Activated CD4-positive, alpha-beta T cell treated with anti-CD3 and anti-CD28 coated beads for 36 hours (primary cell): ENCODE data around the gene CNOT10. TPM values are rescaled to one million over a fixed set of nuclear protein-coding genes. Genes with fewer than 3 reads are reported as not detected.

Experiments used
- ATAC-seq: fragments of 200-7000 bp; cut with Tn5 transposase; one replicate; pipeline ENCODE4 v1.10.0; 2021; ENCODE audit warnings: mild to moderate bottlenecking, moderate library complexity
- CTCF ChIA-PET: fragments of 350-600 bp; sonication (Branson Sonifier 250); formaldehyde crosslinking; loops from one replicate; lab custom pipeline; 2021; ENCODE audit warnings: antibody characterized with exemption; lab: Charles Lee
- POLR2A ChIA-PET: fragments of 350-600 bp; sonication (Branson Sonifier 250); formaldehyde crosslinking; loops from one replicate; lab custom pipeline; 2021; ENCODE audit warnings: antibody characterized with exemption, inconsistent platforms; lab: Charles Lee
- DNase-seq: peaks from one replicate; pipeline ENCODE4 v3.0.0-alpha.2; 2020
- H3K27ac Mint-ChIP-seq: one replicate; pipeline ENCODE4 v1.8.0; 2021; ENCODE audit warnings: mixed read lengths
- H3K27me3 Mint-ChIP-seq: one replicate; pipeline ENCODE4 v1.8.0; 2021; ENCODE audit warnings: mixed read lengths
- H3K36me3 Mint-ChIP-seq: one replicate; pipeline ENCODE4 v1.8.0; 2021; ENCODE audit warnings: low read depth, mixed read lengths
- H3K4me1 Mint-ChIP-seq: one replicate; pipeline ENCODE4 v1.8.0; 2021; ENCODE audit warnings: mixed read lengths
- H3K4me3 Mint-ChIP-seq: one replicate; pipeline ENCODE4 v1.8.0; 2021; ENCODE audit warnings: mild to moderate bottlenecking, moderate library complexity, mixed read lengths
- H3K9me3 Mint-ChIP-seq: one replicate; pipeline ENCODE4 v1.8.0; 2021; ENCODE audit warnings: low read depth, mixed read lengths
- intact Hi-C, 2 experiments: fragments of 100-400 bp; cut with DNase I in 1 of 2; cut with micrococcal nuclease in 1 of 2; formaldehyde crosslinking; loops; one replicate each; pipeline versions ENCODE4 v1.14.2 to v1.15.1; 2022 to 2024; cut with DNase I, micrococcal nuclease
- total RNA-seq, 2 experiments: library from RNA; stranded (reverse); gene quantifications; one replicate each; pipeline ENCODE4 v1.2.3, GENCODE V29; 2021

CNOT10 gene
- total RNA-seq, 2 experiments from 2014 or later, result 57.7 to 76.9 TPM

GRCh38 chr3:32696523-32696922, 11.5 kb downstream of the CNOT10 start:
- ATAC-seq (no peak), DNase-seq (no peak)
- H3K27me3 Mint-ChIP-seq, result no peaks in the 10 kb centered on the region
- H3K4me1 Mint-ChIP-seq, result peaks cover 21% of the 10 kb centered on the region
- no peak overlapping the region for H3K27ac Mint-ChIP-seq
- intact Hi-C loops, result no loop called here
- POLR2A ChIA-PET, result interaction anchor here (1.0 kb wide), 1 partner anchor 9 kb away, joined by 3 read pairs; no protein-coding TSS in a partner anchor
- H3K4me3 Mint-ChIP-seq, result no peak overlapping the region
- peaks cover 6% of the 10 kb centered on the region for H3K36me3 Mint-ChIP-seq
- CTCF ChIA-PET, result interaction anchor here (0.6 to 1.9 kb wide), 3 partner anchors 36 to 717 kb away, joined by 3 to 5 read pairs (median 3); no protein-coding TSS in a partner anchor
- H3K9me3 Mint-ChIP-seq, result no peaks in the 10 kb centered on the region

- H3K4me1 Mint-ChIP-seq, result peaks cover 20% of the 10 kb centered on the region
- ChIA-PET CTCF (interaction anchor here (0.6 to 1.9 kb wide), 4 partner anchors 34 to 436 kb away, joined by 3 to 5 read pairs (median 3); no protein-coding TSS in a partner anchor), POLR2A (no interaction called here)
- no peak overlapping the region for H3K27ac Mint-ChIP-seq
- no peak overlapping the region for H3K4me3 Mint-ChIP-seq
- peaks cover 13% of the 10 kb centered on the region for H3K36me3 Mint-ChIP-seq
- no peaks in the 10 kb centered on the region for H3K9me3 Mint-ChIP-seq
- DNase-seq (no peak), ATAC-seq (no peak)
- no peaks in the 10 kb centered on the region for H3K27me3 Mint-ChIP-seq
- intact Hi-C loops, result no loop called here
Observed at GRCh38 chr3:32698506-32698905, 13.5 kb downstream of the CNOT10 start.

GRCh38 chr3:32699429-32699828, 14.4 kb downstream of the CNOT10 start:
- no peak for DNase-seq
- Mint-ChIP-seq H3K4me1 (peaks cover 20% of the 10 kb centered on the region), H3K36me3 (peaks cover 14% of the 10 kb centered on the region), H3K27me3 (no peaks in the 10 kb centered on the region), H3K4me3 (no peak overlapping the region), H3K9me3 (no peaks in the 10 kb centered on the region), H3K27ac (no peak overlapping the region)
- ChIA-PET CTCF (interaction anchor here (1.0 kb wide), 1 partner anchor 8 kb away, joined by 4 read pairs; no protein-coding TSS in a partner anchor), POLR2A (no interaction called here)
- intact Hi-C loops, result no loop called here
- no peak for ATAC-seq

- DNase-seq (no peak), ATAC-seq (no peak)
- peaks cover 18% of the 10 kb centered on the region for H3K4me1 Mint-ChIP-seq
- no peaks in the 10 kb centered on the region for H3K9me3 Mint-ChIP-seq
- POLR2A ChIA-PET, result no interaction called here
- intact Hi-C loops, result no loop called here
- H3K27ac Mint-ChIP-seq, result no peak overlapping the region
- CTCF ChIA-PET, result no interaction called here
- H3K36me3 Mint-ChIP-seq, result peaks cover 15% of the 10 kb centered on the region
- no peak overlapping the region for H3K4me3 Mint-ChIP-seq
- no peaks in the 10 kb centered on the region for H3K27me3 Mint-ChIP-seq
Observed at GRCh38 chr3:32700244-32700643, 15.3 kb downstream of the CNOT10 start.

- no peak overlapping the region for H3K27ac Mint-ChIP-seq
- H3K9me3 Mint-ChIP-seq, result no peaks in the 10 kb centered on the region
- no peak for ATAC-seq
- peaks cover 27% of the 10 kb centered on the region for H3K4me1 Mint-ChIP-seq
- no peak for DNase-seq
- CTCF ChIA-PET, result no interaction called here
- POLR2A ChIA-PET, result no interaction called here
- H3K36me3 Mint-ChIP-seq, result peaks cover 20% of the 10 kb centered on the region
- no peaks in the 10 kb centered on the region for H3K27me3 Mint-ChIP-seq
- intact Hi-C loops, result no loop called here
- no peak overlapping the region for H3K4me3 Mint-ChIP-seq
Observed at GRCh38 chr3:32703491-32703972, 18.5 kb downstream of the CNOT10 start.

- Mint-ChIP-seq H3K27ac (no peak overlapping the region), H3K4me1 (peaks cover 24% of the 10 kb centered on the region), H3K4me3 (no peak overlapping the region), H3K9me3 (no peaks in the 10 kb centered on the region), H3K27me3 (no peaks in the 10 kb centered on the region), H3K36me3 (peaks cover 28% of the 10 kb centered on the region)
- ChIA-PET POLR2A (no interaction called here), CTCF (interaction anchor here (1.5 kb wide), 1 partner anchor 10 kb away, joined by 4 read pairs; no protein-coding TSS in a partner anchor)
- DNase-seq, result no peak
- intact Hi-C loops, result no loop called here
- no peak for ATAC-seq
Observed at GRCh38 chr3:32705232-32705631, 20.2 kb downstream of the CNOT10 start.

- POLR2A ChIA-PET, result no interaction called here
- no peak overlapping the region for H3K27ac Mint-ChIP-seq
- ATAC-seq, result peak; percentile 66
Observed at GRCh38 chr3:32706348-32707025, 21.5 kb downstream of the CNOT10 start.

GRCh38 chr3:32707026-32707370, 22.0 kb downstream of the CNOT10 start:
- CTCF ChIA-PET, result interaction anchor here (0.9 to 1.7 kb wide), 4 partner anchors 7 to 862 kb away, joined by 3 to 5 read pairs (median 4); no protein-coding TSS in a partner anchor
- Mint-ChIP-seq H3K27ac (no peak overlapping the region), H3K27me3 (no peaks in the 10 kb centered on the region), H3K36me3 (peaks cover 35% of the 10 kb centered on the region), H3K4me1 (peaks cover 21% of the 10 kb centered on the region), H3K9me3 (no peaks in the 10 kb centered on the region), H3K4me3 (no peak overlapping the region)
- no peak for ATAC-seq
- intact Hi-C loops, result no loop called here
- POLR2A ChIA-PET, result no interaction called here
- DNase-seq, result no peak

More at GRCh38 chr3:32706348-32707025, 21.5 kb downstream of the CNOT10 start:
- Mint-ChIP-seq H3K4me1 (peaks cover 21% of the 10 kb centered on the region), H3K9me3 (no peaks in the 10 kb centered on the region), H3K27me3 (no peaks in the 10 kb centered on the region), H3K4me3 (no peak overlapping the region), H3K36me3 (peaks cover 34% of the 10 kb centered on the region)
- no peak for DNase-seq
- CTCF ChIA-PET, result interaction anchor here (0.7 to 1.0 kb wide), 3 partner anchors 9 to 335 kb away, joined by 3 to 5 read pairs (median 3); no protein-coding TSS in a partner anchor
- intact Hi-C loops, result no loop called here

GRCh38 chr3:32708672-32709283, 23.8 kb downstream of the CNOT10 start:
- intact Hi-C loops, result no loop called here
- DNase-seq (no peak), ATAC-seq (no peak)
- CTCF ChIA-PET, result interaction anchor here (0.7 to 1.7 kb wide), 5 partner anchors 9 to 346 kb away, joined by 3 to 5 read pairs (median 3); no protein-coding TSS in a partner anchor
- no peaks in the 10 kb centered on the region for H3K9me3 Mint-ChIP-seq
- peaks cover 37% of the 10 kb centered on the region for H3K36me3 Mint-ChIP-seq
- H3K4me3 Mint-ChIP-seq, result no peak overlapping the region
- POLR2A ChIA-PET, result no interaction called here
- H3K27me3 Mint-ChIP-seq, result no peaks in the 10 kb centered on the region
- no peak overlapping the region for H3K27ac Mint-ChIP-seq
- peaks cover 16% of the 10 kb centered on the region for H3K4me1 Mint-ChIP-seq

- no peak for DNase-seq
- no peaks in the 10 kb centered on the region for H3K27me3 Mint-ChIP-seq
- H3K36me3 Mint-ChIP-seq, result peaks cover 37% of the 10 kb centered on the region
- POLR2A ChIA-PET, result no interaction called here
- peaks cover 16% of the 10 kb centered on the region for H3K4me1 Mint-ChIP-seq
- CTCF ChIA-PET, result interaction anchor here (0.7 to 1.0 kb wide), 4 partner anchors 21 to 345 kb away, joined by 3 to 5 read pairs (median 3); no protein-coding TSS in a partner anchor
- no peak overlapping the region for H3K4me3 Mint-ChIP-seq
- no peaks in the 10 kb centered on the region for H3K9me3 Mint-ChIP-seq
- intact Hi-C loops, result no loop called here
- H3K27ac Mint-ChIP-seq, result no peak overlapping the region
- no peak for ATAC-seq
Observed at GRCh38 chr3:32709346-32709745, 24.4 kb downstream of the CNOT10 start.

GRCh38 chr3:32712506-32713055, 27.6 kb downstream of the CNOT10 start:
- H3K27me3 Mint-ChIP-seq, result no peaks in the 10 kb centered on the region
- H3K36me3 Mint-ChIP-seq, result peaks cover 51% of the 10 kb centered on the region
- ChIA-PET POLR2A (no interaction called here), CTCF (interaction anchor here (0.7 to 1.0 kb wide), 3 partner anchors 10 to 610 kb away, joined by 3 read pairs; no protein-coding TSS in a partner anchor)
- ATAC-seq (no peak), DNase-seq (no peak)
- intact Hi-C loops, result no loop called here
- no peaks in the 10 kb centered on the region for H3K9me3 Mint-ChIP-seq
- no peak overlapping the region for H3K4me3 Mint-ChIP-seq
- peaks cover 2% of the 10 kb centered on the region for H3K4me1 Mint-ChIP-seq
- no peak overlapping the region for H3K27ac Mint-ChIP-seq
